ENCODE data around the gene MEIS2. TPM values are rescaled to one million over a fixed set of nuclear protein-coding genes. Genes with fewer than 3 reads are reported as not detected.

MEIS2 gene
- polyA plus RNA-seq, 3 donors, result 152 to 170 (median 167) TPM

DNA sequence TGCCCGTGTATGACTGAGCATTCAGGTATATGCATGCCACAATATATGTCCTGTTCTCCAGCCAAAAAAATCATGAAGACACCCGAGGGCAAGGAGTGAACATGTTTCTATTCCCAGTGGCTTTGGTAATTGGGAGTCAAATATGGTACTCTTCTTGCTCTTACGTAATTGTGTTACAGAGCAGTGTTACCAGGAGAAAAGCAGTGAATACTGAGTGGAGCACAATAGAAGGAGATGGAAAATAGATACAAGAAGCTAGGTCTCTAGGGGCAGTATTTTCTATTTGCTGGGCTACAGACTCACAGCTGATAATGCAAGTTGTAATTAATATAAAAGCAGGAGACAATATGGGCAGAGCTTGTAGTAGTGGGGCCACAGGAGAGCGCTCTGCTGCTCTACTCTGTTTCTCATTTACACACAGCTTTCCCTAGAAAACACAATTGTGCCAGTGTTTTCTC is 13.2 kb downstream of the MEIS2 start:
- no peak for DNase-seq (ENCODE audit: extremely low read depth in 1 of 11, low read depth in 9 of 11, low spot score in 4 of 11)

DNA sequence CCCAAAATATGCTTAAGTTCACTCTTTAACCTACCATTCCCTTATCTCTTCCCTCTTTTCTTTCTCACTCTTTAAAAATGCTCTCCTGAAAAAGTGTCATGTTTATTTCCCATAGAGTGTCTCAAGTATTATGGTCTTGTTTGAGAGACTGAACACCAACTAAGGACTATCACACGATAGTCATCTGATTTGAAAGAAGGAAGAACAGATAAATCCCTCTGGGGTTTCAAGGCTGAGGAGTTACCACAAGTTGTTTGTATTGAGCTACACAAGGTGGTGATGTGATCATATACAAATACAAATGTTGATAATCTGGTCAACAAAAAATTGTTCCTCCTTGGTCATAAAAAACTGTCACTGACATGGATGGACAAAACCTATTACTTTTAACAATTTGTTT is 13.8 kb downstream of the MEIS2 start:
- no peak for DNase-seq (ENCODE audit: extremely low read depth in 1 of 11, low read depth in 9 of 11, low spot score in 4 of 11)

DNA sequence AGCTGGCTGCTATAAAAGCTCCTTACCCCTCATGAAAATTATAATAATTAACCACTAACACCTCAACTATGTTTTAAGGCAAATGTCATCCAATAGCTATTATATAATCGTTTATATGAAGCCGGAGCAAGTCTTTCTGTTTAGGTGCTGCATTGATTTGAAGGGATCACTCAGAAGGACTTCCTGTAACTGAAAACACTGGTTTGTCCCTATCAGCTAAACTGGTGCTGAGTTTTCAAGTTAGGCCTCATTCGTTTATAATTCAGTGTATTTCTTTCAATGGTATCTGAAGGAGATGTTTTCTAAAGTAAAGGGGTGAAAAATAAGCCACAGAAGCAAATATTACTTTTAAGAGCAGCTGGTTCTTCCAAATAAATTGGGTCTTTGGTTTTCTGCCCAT is 14.2 kb downstream of the MEIS2 start:
- no peak for DNase-seq (ENCODE audit: extremely low read depth in 1 of 11, low read depth in 9 of 11, low spot score in 4 of 11)

DNA sequence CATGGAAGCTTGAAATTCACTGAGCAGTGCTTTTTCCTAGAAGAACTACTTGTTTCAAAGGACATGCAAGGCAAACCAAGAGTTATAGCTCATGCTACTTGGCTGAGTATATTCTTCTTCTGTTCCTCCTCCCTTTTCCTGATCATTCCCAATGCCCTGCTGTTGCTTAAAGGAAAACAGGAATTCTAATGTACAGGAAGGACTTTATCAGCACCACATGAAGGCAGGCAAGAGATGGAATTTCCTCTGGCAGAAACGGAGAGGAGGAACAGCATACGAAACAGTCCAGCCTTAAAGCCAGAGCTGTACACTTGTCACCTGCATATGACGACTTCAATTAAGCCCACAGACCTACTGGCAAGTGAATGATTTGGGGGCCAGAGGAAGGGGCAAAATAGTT is 15.7 kb downstream of the MEIS2 start:
- no peak for DNase-seq (ENCODE audit: extremely low read depth in 1 of 11, low read depth in 9 of 11, low spot score in 4 of 11)

DNA sequence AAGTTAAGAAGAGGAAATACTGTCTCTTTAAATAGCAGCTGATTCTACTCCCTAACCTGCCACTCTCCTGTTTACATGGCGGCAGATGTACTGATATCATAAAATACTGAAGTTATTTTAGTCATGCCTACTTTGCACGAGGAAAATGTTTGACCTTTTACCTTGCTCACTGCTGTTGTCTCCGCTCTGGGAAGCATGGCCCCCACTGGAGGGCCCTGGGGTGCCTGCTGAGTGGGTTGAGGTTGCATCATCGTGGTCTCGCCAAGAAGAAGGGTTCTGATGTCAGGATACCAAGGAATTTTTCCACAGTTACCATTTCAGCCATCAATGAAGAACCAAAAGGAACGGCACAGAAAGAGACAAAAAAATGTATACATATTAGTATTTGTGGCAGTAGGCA is 16.7 kb downstream of the MEIS2 start:
- no peak for DNase-seq (ENCODE audit: extremely low read depth in 1 of 11, low read depth in 9 of 11, low spot score in 4 of 11)

DNA sequence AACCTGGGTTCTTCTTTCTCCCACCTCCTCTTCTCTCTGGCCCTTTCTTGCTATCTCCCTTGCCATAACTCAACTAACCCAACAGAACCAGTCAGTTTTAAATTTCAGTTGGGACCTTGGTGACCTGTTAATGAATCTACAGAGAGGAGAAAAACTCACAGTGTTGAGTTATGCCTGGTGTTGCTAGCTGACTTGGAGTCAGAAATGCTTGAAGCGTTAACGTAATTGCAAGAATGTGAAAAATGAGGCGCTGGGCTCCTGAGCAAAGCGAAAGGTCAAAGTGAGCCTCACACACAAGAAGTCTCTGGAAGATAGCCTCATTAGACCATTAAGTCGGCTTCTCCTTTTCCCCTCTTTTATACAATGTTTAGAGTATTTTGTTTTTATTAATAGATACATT is 18.4 kb downstream of the MEIS2 start:
- peak in 2 of 11 donors; percentile 70 to 71 for DNase-seq (ENCODE audit: extremely low read depth in 1 of 11, low read depth in 9 of 11, low spot score in 4 of 11)

DNA sequence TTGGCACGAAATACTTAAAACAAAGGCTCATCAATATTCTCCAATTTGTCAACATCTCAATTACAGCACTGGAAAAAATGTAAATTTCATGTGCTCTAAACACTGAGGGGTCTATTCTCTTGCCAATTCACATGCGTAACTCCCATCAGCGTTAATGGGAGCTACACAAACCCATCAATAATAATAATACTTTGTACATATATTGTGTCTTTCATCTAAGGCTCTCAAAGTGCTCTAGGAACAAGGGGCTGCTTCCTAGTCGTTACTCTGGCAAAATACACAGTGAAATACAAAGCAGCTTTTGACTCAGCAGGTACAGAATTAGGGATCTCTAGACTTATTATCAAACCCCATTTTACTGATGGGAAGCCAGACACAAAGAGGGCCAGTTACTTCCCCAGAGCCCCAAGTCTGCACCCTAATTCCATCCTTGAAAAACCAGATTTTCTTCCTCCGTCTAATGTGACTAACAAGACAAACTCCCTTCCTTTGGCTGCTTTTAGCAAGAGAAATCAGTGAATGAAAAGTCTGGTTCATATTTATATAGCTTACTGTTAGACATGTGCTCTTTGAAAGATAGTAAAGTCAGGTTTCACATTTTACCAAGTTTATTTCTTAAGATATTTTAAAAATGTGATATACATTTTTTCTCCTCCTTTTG is 20.0 kb downstream of the MEIS2 start:
- no peak for DNase-seq (ENCODE audit: extremely low read depth in 1 of 11, low read depth in 9 of 11, low spot score in 4 of 11)

DNA sequence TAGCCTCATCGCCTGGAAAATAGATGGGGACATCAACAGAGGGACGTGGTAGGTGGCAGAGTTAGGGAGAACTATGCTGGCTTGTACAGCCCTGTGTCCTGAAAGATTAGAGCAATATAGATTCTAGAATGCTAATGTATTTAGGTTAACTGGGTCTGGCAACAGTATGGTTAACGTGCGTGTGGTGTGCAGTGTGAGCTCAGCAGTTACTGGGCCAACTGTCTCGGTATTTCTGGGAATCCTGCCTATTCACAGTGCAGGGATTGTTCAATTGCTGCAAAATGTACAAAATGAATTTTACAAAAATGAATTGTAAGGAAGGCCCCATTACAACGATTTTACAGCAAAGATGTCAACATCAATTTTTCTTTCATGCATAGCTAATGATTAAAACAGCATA is 20.6 kb downstream of the MEIS2 start:
- DNase-seq (ENCODE audit: extremely low read depth in 1 of 11, low read depth in 9 of 11, low spot score in 4 of 11), result no peak

DNA sequence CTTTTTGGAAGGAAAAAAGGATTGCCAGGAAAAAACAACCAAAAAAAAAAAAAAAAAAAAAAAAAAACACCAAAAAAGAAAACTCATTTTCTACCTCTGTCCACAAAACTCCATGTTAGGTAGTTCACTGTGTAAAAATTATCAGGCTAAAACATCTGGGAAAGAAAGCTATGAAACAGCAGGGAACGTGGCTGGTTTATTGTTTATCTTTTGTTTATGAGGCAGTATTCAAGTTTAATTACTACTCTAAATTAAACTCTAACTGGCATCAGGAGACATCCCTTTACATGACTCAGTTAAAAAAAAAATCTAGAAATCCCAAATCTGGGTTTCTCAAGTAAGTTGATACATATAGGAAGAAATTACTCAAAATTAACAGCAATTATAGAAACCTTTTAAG is 21.8 kb downstream of the MEIS2 start:
- DNase-seq (ENCODE audit: extremely low read depth in 1 of 11, low read depth in 9 of 11, low spot score in 4 of 11), result no peak

DNA sequence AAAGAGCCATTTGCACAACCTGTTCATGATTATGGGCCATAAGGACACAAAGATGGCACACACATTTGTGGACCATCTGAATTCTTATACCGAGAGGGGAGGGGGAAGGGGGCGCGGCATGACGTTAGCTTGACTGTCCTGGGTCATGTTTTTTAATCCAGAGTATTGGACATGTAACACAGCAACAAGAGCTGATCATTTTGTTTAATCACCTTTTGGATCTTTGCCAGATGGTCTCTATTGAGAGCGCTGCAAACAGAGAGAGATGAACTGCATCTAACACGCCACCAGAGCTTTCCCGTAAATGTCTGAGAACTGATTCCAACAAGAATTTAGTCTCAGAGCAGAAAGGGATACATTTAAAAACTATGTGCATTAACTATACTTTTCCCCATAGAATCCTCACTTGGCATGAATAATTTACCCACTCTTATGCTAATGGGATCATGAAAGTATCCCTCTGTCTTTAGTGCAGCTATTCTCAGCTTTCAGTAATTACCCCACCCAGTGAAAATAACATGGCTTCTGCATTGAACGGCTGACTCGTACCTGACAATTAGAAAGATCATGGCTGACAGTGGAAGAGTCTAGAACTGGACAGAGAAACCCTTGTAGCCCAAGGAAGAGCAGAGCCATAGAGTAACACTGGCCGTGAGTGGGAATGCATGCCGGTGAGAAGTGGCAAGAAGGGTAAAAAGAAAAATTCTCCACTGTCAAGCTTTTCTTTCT is 22.6 kb downstream of the MEIS2 start:
- no peak for DNase-seq (ENCODE audit: extremely low read depth in 1 of 11, low read depth in 9 of 11, low spot score in 4 of 11)

DNA sequence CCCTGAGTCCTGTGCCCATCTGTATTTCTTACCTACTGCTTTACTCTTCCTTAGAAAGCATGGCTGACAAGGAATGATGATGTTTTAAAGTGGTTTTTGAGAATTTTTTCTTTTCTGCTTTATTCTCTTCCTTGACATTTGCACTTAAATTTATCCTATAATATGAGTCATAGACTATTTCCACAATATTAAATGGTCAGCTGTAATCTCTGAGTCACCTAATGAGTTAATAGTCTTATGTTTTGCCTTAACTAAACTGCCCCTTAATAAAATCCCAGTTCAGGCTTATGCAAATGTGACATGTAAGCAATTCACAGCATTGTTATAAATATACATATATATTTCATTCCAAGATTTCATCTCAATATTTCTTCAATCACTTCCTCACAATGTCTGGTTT is 23.8 kb downstream of the MEIS2 start:
- no peak for DNase-seq (ENCODE audit: extremely low read depth in 1 of 11, low read depth in 9 of 11, low spot score in 4 of 11)

DNA sequence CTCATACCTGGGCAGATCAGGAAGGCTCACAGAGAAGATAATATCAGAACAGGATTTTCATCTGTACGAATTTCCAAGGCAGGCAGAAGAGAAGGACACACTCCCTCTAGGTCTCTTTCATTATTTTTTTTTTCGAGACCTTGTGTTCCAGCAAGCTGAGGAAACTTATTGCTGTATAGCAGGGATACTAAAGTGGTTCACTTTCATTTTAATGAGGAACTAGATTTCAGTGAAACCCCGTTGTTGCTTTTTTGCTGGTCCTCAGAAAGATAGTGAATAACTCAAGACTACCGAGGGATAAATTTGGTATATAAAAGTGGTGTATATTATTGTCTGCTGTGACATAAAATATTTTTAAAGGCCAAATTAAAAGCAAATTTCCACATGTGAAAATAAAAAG is 24.6 kb downstream of the MEIS2 start:
- no peak for DNase-seq (ENCODE audit: extremely low read depth in 1 of 11, low read depth in 9 of 11, low spot score in 4 of 11)

DNA sequence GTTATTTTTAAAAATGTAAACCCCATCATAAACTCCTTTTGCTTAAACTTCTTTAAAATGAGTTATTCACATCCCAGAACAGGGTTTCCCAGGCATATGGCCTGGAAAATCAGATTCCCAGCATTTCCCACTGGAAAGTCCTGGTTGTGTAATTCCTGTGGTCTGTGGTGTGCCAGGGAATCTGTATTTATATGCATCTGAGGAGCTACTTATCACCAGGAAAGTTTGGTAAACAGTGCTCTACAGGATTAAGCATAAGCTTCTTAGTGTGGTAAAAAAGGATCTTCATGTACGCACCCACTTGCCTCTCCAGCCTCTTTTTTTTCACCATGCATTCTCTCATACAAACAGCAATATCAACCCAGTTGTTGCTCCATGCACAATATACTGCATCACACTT is 28.2 kb downstream of the MEIS2 start:
- DNase-seq (ENCODE audit: extremely low read depth in 1 of 11, low read depth in 9 of 11, low spot score in 4 of 11), result no peak

DNA sequence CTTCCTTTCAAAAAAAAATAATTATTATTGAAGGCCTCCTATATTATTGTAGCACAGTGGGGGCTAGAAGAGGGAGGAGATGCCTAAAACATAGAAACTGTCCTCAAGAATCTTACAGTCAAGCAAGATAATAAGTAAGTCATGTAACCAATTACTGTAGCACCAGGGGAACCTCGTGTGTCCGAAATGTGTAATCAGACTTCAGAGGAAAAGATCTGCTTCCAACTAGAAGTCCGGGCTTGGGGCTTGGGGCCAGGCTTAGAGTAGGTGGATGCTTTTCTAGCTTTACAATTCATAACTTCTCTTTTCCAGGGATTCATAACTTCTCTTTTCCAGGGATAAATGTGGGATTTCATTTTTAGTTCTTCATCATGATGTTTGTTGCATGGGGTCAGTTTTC is 29.2 kb downstream of the MEIS2 start:
- DNase-seq (ENCODE audit: extremely low read depth in 1 of 11, low read depth in 9 of 11, low spot score in 4 of 11), result no peak

DNA sequence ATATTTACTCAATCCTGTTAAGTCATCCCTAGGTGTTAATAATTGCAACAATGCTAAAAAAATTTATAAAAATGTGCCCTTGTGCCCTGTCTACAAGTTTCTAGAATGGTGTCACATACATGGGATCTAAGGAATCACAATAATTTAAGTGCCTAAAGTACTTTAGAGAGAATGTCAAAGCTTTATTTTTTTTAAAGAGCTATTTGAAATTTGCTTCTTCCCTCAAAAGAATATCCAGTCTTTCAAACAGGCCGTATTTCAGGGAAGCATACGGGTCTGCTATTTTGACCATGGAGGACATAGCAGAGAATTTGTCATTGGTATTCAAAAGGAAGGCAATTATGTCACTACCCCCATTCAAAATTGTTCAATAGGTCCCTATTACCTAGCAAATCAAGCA is 29.7 kb downstream of the MEIS2 start:
- no peak for DNase-seq (ENCODE audit: extremely low read depth in 1 of 11, low read depth in 9 of 11, low spot score in 4 of 11)

DNA sequence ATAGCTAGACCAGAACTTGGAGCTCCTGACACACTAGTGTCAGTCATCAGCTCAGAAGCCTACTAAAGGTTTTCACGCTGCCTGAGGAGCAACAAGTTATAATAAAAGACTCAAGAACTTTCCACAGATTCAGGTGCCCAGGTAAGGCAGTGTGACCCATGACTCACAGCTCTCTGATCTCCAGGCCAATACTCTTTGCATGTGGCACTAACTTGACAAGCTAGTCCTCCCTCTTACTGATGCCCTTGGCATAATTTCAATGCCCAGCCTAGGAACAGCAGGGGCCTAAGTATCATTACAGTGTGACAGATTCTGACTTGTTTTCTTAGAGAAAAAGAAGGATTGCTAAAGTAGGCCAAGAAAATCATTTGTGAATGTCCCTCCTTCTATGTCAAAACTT is 38.4 kb downstream of the MEIS2 start:
- no peak for DNase-seq (ENCODE audit: extremely low read depth in 1 of 11, low read depth in 9 of 11, low spot score in 4 of 11)

DNA sequence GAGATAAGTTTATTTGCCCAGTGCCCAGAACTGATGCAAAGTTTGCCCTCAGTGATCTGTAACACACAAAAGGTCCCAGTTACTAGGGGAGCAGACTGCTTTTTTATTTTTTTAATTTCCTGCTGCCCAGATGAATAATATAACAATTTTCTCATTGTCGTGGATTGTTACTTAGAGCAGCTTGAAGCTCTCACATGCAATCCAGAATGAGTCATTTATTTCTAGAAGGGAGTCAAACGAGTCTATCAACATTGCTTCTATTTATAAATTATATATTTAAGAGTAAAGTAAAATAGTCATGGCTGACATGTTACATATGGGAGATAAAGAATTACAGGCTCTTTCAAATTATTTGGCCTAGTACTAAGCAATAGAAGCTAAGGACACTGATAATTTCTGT is 41.3 kb downstream of the MEIS2 start:
- DNase-seq (ENCODE audit: extremely low read depth in 1 of 11, low read depth in 9 of 11, low spot score in 4 of 11), result peak in 4 of 11 donors; percentile 35 to 68 (median 55)

DNA sequence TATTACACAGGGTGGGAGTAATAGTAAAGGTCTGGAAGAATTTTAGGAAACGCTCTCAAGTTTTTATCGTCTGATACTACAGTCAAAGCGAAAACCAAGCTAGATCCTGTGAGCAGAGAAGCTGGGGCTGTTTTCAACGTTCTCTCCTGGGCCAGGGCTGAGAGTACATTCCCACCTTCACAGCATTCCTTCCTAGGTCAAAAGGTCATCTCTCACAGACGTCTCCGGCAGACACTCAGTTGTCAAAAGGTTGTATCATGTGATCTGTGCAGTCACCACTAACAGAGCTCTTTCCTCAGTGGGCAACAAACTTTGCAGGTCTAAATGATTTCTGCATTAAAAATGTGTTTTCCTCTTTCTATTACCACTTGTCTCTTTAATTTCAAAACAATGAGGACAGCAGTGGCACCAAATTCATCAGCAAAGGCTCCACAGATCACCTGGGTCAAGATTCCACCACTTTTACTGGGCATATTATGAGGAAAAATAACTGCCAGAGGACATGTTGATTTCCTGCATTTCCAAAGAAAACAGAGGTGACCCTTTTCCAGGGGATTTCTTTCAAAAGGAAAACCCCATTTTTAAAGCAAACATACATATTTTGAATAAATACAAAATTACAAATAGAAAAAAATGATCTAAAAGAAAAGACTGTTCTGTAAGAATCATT is 41.9 kb downstream of the MEIS2 start:
- DNase-seq (ENCODE audit: extremely low read depth in 1 of 11, low read depth in 9 of 11, low spot score in 4 of 11), result no peak

DNA sequence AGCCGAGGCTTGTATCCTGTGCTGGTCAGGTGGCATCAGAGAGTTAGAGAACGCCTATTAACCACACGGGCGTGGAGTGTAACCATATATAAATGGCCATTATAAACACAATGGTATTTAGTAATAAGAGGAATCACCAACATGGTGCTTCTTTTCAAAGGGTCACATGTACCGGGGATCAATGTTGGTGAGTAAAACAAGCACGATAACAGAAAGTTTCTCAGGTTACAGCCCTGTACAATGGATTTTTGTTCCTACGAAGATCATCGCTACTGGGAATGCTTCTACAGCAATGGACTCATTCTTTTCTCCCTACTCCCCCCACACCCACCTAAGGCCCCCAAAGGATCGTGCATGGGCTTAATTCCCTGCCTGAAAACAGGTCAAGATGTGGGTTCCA is 42.5 kb downstream of the MEIS2 start:
- DNase-seq (ENCODE audit: extremely low read depth in 1 of 11, low read depth in 9 of 11, low spot score in 4 of 11), result no peak

DNA sequence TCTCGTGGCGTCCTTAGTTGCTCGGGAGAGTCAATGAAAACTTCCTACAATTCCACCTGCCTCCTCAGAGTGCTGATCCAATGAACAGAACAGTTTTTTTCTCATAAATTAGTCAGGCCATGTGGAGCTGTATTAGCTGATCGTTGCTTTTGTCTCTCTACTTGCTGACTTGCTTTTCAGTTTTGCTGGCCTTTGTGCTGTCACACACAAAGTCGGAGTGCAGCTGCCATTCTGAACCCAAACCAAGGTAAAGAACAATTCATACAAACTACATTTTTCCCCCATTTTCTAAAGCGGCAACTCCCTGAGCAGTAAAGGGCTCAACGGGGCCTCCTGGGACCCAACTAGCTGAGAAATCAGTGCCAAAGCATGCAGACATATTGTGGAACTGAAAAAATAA is 43.1 kb downstream of the MEIS2 start:
- no peak for DNase-seq (ENCODE audit: extremely low read depth in 1 of 11, low read depth in 9 of 11, low spot score in 4 of 11)

Data from renal cortex interstitium (tissue), 11 donors.